KG1 (cell line): ENCODE measurements around the gene TNS3.

Experiments used
- DNase-seq: peaks from one replicate; lab custom pipeline; 2025; lab: John Stamatoyannopoulos, UW

Gene TNS3

GRCh38 chr7:47540387-47541350 is 41.2 kb downstream of the TNS3 start:
- DNase-seq = no peak

DNA sequence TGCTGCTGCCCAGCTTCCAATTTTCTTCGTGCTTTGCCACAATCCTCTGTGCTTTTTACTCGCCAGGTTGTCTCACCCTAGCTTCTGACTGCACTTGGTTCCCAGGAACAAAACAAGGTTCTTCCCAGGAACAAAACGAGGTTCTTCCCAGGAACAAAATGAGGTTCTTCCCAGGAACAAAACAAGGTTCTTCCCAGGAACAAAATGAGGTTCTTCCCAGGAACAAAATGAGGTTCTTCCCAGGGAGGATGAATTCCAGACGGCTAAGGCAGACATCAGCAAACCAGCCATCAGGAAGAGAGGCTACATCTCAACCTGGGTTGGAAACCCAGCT is 41.9 kb downstream of the TNS3 start:
- no peak for DNase-seq

- no peak for DNase-seq
Measured at GRCh38 chr7:47539398-47540052, 42.4 kb downstream of the TNS3 start.

DNA sequence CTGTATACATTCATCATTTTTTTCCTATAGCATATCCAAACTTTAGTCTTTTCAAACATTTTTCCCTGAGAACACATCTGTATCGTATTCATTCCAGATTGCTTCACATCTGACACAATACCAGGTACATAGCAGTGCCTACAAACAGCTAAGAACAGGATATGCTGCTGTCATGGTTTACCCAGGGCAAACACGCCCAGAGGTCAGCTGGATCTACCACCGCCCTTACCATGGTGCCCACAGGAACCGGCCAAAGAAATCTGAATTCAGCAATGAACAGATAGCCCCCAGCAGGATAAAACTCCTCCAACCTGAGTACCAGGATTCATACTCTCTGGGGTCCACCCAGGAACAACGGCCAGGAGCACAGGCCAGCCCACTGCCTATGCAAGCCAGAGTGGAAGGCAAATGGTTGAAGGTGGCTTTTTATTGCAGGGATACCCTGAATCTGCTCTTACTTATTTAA is 43.0 kb downstream of the TNS3 start:
- DNase-seq = no peak

GRCh38 chr7:47537716-47538675 is 43.9 kb downstream of the TNS3 start:
- DNase-seq = no peak

GRCh38 chr7:47536661-47537611 is 45.0 kb downstream of the TNS3 start:
- DNase-seq = no peak

GRCh38 chr7:47535704-47536628 is 45.9 kb downstream of the TNS3 start:
- no peak for DNase-seq

DNA sequence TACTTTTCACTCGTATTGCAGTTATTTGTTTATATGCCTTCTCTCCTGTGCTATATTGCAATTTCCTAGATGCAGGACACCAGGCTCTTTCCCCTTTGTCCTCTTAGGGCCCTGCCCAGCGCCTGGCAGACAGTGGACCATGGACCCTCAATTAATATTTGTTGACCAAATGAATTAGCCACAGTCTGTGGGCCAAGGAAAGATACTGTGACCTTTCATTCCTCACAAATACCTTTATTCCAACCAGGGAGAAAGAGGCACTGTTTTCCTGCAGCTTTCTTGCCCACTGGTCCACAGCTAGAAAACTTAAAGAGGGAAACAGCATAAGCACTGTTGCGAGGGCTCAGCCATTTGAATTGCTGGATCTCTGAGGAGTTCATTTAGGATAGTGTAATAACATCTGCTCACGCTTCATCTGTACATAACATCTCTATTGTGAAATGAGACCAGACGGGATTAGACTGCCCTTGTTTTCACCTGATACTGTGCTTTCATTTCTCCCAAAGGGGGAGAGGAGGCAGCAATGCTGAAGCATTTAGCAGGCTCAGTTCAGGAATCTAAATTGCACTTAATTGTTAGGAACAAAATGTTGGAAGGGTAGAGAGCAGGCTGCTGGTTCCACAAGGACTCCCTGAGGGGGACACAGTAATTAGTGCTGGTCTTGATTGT is 46.7 kb downstream of the TNS3 start:
- no peak for DNase-seq

GRCh38 chr7:47534322-47535034 is 47.4 kb downstream of the TNS3 start:
- no peak for DNase-seq

DNA sequence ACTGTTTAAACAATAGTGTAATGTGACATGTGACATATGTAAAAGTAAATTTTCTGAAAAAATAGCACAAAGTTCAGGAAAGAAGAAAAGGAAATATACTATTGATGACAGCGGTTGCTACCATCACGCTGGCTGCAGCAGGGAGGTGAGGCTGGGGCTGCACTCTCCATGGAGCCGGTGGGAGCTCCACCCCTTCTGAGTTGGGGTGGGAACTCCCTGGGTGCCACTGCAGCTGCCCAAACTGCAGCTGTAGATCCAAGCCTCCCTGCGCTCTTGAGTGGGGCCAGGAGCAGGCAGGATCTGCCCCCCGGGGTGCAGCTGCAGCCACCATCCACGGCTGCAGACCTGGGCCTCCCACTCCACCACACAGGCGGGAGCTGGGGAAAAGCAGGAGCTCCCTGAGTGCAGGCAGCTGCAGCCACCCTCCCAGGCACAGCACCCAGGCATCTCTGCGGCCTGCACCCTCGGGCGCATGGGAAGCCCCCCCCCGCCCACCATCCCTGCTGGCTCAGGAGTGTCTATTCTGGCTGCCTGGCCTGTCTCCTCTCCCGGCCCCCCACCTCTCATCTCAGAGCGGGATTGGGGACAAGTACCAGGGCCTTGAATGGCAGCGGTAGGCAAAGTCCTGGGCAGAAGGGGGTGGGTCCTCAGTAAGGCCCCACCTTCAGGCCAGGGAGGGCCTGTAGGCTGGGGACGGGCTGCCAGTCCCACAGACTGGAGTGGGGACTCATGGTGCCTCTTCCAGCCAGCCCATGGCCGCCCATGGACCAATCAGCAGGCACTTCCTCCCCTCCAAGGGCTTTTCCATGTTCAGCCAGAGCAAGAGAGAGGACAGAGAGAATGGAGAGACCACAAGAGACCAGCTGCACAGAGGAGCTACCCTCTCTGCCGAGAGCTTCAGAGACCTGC is 50.1 kb downstream of the TNS3 start:
- no peak for DNase-seq

GRCh38 chr7:47529826-47530555 is 51.9 kb downstream of the TNS3 start:
- DNase-seq = no peak

DNA sequence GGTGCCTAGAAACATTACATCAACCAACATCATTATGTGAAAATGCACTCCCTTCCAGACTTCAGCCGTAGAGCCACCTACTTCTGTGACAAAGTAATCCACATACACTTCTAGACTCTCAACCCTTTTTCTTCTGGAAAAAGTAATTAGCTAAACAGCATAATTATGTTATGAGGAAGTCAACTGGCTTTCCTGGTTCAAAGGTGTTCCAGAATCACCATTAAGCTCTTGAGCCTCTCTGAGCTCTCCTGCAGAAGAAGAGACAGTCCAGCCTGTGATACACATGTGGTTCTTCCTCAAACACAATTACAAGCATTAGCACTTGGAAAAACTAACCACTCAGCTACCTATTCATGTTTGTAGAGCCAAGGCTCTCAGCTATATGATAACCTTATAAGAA is 52.5 kb downstream of the TNS3 start:
- DNase-seq = no peak

GRCh38 chr7:47528471-47528870 is 53.4 kb downstream of the TNS3 start:
- DNase-seq = no peak

DNA sequence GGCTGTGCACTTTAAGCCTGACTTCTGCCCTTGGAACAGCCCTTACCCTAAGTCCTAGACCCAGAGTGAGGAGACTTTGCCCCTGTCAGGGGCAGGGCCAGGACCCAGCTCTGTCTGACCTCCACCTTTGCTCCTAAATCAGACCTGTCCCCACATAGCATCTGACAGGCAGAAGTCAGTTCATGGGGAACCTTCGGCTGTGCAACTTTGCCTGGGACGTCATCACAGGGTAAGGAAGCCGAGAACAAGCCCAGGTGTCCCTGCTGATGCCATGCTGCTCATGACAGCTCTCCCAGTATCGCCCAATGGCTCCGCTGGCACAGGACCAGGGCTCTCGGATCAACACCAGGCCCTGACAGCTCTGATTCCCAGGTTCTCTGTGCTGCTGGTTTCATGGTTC is 55.4 kb downstream of the TNS3 start:
- DNase-seq = no peak

GRCh38 chr7:47525066-47525623 is 56.8 kb downstream of the TNS3 start:
- no peak for DNase-seq

DNA sequence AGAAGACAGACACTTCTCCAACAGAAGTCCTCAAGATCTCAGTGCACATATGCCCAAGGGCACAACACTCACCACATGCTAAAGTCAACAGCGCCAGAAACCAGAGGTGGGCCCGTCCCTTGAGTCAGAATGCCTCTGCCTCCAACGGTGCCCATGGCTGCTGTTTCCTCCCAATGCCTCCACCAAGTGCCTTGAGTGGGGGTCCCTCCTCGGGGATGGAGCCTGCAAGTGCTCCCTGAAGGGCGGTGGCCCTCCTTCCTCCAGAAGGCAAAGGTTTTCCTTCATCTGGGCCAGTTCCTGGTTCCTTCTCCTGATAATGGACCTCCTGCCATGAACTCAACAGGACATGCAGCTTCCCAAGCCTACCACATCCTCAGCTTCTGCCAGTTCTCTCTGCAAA is 58.5 kb downstream of the TNS3 start:
- DNase-seq = no peak
